Measurements from ENCODE around the gene MRPL49.

GRCh38 chr11:65111744-65112545 is 10.2 kb upstream of the MRPL49 start, which contains the start of gene TM7SF2:
- TF ChIP-seq, protein P1, sequence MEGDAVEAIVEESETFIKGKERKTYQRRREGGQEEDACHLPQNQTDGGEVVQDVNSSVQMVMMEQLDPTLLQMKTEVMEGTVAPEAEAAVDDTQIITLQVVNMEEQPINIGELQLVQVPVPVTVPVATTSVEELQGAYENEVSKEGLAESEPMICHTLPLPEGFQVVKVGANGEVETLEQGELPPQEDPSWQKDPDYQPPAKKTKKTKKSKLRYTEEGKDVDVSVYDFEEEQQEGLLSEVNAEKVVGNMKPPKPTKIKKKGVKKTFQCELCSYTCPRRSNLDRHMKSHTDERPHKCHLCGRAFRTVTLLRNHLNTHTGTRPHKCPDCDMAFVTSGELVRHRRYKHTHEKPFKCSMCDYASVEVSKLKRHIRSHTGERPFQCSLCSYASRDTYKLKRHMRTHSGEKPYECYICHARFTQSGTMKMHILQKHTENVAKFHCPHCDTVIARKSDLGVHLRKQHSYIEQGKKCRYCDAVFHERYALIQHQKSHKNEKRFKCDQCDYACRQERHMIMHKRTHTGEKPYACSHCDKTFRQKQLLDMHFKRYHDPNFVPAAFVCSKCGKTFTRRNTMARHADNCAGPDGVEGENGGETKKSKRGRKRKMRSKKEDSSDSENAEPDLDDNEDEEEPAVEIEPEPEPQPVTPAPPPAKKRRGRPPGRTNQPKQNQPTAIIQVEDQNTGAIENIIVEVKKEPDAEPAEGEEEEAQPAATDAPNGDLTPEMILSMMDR (IDR thresholded peaks at IDR 0.05) = no peak
- TF ChIP-seq EZH2phosphoT487 (IDR thresholded peaks at IDR 0.05) = no peak
